Activated gamma-delta T cell (primary cell): ENCODE measurements around the gene GPR6.

Experiments used
- DNase-seq: peaks from one replicate; lab custom pipeline; 2025; lab: John Stamatoyannopoulos, UW
- total RNA-seq, 2 donors: gene quantifications; one replicate each; lab custom pipeline; 2026; lab: John Stamatoyannopoulos, UW

The GPR6 gene
- total RNA-seq, result 0 to 0.09 reads per million in 2 donors

GRCh38 chr6:109978174-109979032, at the start of gene GPR6:
TSS of gene GPR6 (plus strand) at chr6:109978311. CDS start at chr6:109979113, 802 bp downstream.
- no peak for DNase-seq

GRCh38 chr6:109934293-109934692, 43.8 kb upstream of the GPR6 start:
- DNase-seq, result no peak

- DNase-seq, result no peak
These were observed 38.5 kb upstream of the GPR6 start for GRCh38 chr6:109939654-109940053.

GRCh38 chr6:109944448-109944847, 33.7 kb upstream of the GPR6 start:
- no peak for DNase-seq

- DNase-seq, result no peak
These were observed 33.0 kb upstream of the GPR6 start for GRCh38 chr6:109945091-109945490.

GRCh38 chr6:109946979-109947378, 31.1 kb upstream of the GPR6 start:
- no peak for DNase-seq

- no peak for DNase-seq
These were observed 28.6 kb upstream of the GPR6 start for GRCh38 chr6:109949281-109950065.

GRCh38 chr6:109955491-109955890, 22.6 kb upstream of the GPR6 start:
- DNase-seq, result no peak

- DNase-seq, result no peak
These were observed 19.5 kb upstream of the GPR6 start for GRCh38 chr6:109958626-109959025.

- no peak for DNase-seq
These were observed 16.5 kb upstream of the GPR6 start for GRCh38 chr6:109961611-109962041.

- DNase-seq, result no peak
These were observed 15.8 kb upstream of the GPR6 start for GRCh38 chr6:109962271-109962670.

- no peak for DNase-seq
These were observed 14.4 kb upstream of the GPR6 start for GRCh38 chr6:109963598-109964170.

GRCh38 chr6:109964949-109965348, 13.2 kb upstream of the GPR6 start:
- DNase-seq, result no peak

GRCh38 chr6:109966299-109966698, 11.8 kb upstream of the GPR6 start:
- DNase-seq, result no peak

- DNase-seq, result no peak
These were observed 329 bp upstream of the GPR6 start for GRCh38 chr6:109977791-109978173.

GRCh38 chr6:109979033-109979921, 1.2 kb downstream of the GPR6 start:
- no peak for DNase-seq

GRCh38 chr6:109984410-109984809, 6.3 kb downstream of the GPR6 start:
- DNase-seq, result no peak

GRCh38 chr6:109987196-109987595, 9.1 kb downstream of the GPR6 start:
- DNase-seq, result no peak

GRCh38 chr6:109991201-109992101, 13.3 kb downstream of the GPR6 start:
- no peak for DNase-seq

- DNase-seq, result no peak
These were observed 20.2 kb downstream of the GPR6 start for GRCh38 chr6:109998159-109998785.
